Kidney capillary endothelial cell (primary cell): Measurements from ENCODE around the gene ACTN1.

ENCODE experiments used
- DNase-seq: peaks from one replicate; pipeline ENCODE4 v3.0.0-alpha.2; 2018; ENCODE audit warnings: low spot score

ACTN1 gene

GRCh38 chr14:68824207-68824516 lies 154.9 kb downstream of the ACTN1 start:
- no peak for DNase-seq
